NCI-H82 treated with DMSO at 0.1 percent for 48 hours (cell line): ENCODE measurements around the gene IFNK.
A peak's percentile ranks its signal among the peaks of the same experiment; 100 is the strongest.

Experiments
- DNase-seq: peaks from one replicate; lab custom pipeline; 2025; ENCODE audit not compliant: unreplicated experiment; lab: John Stamatoyannopoulos, UW

The IFNK gene

DNA sequence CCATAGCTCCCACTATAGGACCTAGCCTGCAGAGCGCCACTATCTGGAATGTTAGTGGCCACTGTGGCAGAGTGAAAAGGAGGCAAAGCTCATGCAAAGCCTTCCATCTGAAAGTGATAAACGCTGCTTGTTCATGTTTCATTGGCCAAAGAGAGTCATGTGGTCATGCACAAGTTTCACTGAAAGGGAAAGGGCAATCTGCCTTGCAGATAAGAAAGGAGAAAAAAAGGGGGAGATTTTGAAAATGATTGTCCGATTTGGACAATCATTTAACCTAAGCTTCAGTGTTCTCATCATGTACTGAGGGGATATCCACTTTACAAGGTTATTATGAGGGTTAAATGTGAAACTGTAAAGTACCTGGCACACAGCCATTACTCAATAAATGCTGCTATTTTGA is 14.6 kb downstream of the IFNK start:
- DNase-seq, result no peak

DNA sequence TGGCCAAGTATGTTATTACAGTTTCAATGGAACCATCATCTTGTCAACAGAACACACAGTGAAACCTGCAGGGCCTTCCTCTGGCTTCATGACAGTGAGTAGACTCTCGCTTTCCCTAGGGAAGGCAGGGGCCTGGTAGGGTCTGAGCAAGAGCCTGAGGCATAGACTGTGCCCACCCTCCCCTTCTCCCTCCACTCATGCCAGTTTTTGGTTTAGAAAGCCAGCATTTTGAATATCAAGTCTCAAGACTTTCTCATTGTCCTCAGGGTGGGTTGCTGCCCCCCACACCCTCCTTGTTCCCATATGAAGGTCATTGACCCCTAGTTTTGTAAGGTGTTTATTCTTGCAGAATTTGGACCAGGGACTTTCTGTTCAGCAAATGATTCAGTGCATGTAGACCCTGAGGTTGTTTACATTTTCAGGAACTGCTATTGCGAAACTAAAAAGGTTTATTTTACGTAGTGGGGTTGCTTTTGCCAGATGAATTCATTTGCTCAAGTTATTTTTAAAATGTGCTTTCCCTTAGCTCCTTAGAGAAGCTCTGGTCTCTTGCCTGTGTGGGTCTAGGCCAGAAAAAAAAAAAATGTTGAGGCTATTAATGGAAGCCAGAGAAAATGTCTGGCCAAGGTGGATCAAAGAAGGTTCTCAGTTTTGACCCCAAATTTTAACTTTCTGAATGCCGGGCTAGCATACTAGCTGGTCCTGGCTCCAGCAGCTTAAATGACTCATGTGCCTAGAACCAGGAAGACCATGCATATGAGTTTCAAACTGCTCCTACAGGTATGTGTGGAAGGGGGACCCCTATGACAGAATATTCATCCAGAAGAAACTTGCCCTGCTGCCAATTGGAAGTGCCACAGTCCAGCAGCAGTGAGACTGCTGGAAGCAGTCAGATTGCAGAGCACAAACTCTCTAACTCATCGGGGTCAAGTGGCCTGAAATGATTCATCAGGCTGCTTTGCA is 15.7 kb downstream of the IFNK start:
- no peak for DNase-seq

DNA sequence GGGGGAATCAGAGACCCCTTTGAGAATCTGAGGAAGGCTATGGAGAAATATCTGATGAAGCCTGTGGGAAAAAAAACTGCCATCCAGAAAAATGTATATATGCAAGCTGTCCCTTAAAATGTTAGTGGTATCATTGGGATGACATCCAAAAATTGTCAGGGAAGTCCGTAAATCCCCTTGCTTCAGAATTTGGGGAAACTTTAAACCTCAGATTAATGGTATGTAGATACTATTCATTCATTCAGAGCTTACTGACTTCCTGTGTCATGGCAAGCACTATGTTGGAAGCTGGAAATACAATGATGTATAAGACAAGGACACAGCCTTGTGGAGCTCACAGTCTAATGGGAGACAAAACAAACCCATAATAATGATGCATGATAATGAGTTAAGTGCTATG is 16.4 kb downstream of the IFNK start:
- no peak for DNase-seq

DNA sequence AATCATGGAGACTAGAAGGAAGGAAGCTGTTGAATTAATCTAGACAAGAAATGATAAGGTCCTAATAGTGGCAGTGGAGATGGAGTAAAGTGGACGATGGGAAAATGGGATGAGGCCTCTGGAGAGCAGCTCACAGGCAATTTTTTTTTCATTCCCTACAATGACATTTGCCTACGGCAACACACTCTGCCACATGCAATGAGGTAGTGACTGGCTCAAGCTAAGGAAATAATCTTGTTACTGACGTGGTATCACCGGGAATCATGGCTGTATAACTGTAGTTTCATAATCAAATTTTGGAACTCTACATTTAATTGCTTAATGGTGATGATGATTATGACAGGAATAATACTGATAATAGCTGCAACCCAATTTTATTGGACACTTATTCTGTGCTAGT is 17.6 kb downstream of the IFNK start:
- no peak for DNase-seq

DNA sequence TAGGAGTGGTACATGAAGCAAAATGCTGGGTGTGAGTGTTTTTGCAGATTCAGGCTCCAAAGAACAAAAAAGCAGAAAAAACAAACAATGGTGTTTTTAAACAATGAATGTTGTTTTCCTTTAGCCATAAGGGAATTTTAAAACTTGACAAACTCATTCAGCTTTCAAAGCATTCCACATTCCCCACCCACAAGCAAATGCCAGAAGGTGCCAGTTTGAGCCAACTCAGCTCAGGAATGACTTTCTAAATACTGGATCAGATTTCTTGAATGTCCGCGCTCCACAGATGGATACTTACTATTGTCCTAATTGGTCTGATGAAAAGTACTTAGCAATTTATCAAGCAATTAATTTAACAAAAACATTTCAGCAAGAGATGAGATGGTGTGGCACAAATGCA is 18.4 kb downstream of the IFNK start:
- DNase-seq, result no peak

DNA sequence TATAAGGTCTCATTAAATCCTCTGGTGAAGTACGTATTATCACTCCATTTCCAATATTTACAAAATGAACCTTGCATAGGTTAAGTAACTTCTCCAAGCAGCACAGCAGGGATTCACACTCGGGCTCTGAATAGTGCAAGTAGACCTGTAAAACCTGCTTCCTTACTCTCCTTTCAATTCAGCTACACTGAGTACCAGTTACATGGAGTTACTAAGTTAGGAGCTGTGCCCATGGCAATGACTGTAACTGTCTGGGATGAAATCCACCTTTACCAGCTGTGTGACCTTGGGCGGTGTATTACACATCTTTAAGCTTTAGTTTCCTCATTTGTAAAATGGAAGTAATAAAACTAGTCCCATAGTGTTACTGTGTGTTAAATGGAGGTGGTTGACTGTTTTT is 21.4 kb downstream of the IFNK start:
- no peak for DNase-seq

DNA sequence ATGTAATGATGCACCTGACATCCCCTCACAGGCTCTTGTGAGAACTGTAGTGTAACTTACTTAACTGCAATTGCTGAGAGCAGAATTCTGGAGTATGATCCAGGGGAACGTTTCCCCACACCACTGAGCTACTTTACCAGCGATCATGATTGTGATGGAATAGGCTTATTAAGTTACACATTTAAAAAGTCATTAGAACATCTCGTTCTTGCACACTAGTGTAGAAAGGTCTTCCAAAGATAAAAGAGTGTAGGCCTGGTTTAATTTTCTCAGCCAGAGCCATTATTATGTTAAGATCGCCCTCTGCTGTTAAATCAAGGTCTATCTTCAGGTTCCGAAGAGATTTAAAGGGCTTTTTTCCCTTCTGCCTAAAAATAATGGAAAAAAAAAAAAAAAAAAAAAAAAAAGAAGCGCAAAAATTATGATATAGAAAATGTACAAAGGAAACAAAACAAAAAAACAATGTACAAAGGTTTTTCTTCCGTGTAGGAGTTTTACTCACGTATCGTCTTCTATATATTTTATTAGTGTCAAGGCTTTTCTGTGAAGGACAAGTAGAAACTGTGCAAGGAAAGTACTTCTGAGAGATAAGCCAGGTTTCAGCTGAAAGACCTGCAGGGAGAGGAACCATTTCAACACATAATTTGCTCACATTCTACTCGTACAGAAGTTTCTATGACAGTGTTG is 24.1 kb downstream of the IFNK start:
- no peak for DNase-seq

DNA sequence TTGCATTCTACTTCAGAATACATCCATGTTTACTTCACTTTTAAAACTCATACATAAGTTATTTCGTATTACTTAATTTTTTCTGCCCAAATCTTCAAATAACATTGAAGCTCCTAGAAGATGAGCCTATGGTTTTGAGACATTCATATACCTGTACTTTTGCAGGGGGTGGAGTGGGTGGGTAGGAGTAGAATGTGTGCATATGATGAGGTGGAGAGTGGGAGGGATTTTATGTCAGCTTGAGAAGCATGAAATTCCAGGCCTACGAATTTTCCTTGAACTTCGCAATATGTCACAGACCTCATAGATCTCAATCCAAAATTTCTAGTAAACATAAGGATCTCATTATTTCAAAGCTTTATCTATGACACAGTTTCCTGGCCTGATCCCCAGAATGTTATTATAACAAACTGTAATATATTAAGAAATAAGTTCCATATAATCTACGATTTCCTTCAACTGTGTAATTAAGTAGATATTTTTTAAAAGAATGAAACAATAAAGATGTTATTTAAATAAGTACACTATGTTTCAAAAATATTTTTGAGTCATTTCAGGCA is 25.2 kb downstream of the IFNK start:
- no peak for DNase-seq

DNA sequence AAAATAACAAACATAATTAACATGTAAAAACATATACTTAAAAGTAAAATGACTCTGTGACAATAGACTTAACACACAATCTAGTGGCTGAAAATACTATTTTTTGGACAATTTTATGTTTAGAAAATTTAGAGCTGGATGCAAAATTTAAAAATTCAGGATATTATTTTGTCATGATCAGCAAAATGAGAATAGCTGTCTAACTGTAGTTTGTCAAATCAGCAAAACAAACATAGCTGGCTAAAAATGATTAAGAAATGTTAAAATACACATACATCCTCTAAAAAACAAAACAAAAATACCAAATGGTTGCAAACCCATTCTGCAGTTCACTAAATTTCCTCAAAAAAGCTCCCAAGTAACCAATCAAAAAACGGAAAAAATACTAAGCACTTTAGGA is 30.6 kb downstream of the IFNK start:
- no peak for DNase-seq

DNA sequence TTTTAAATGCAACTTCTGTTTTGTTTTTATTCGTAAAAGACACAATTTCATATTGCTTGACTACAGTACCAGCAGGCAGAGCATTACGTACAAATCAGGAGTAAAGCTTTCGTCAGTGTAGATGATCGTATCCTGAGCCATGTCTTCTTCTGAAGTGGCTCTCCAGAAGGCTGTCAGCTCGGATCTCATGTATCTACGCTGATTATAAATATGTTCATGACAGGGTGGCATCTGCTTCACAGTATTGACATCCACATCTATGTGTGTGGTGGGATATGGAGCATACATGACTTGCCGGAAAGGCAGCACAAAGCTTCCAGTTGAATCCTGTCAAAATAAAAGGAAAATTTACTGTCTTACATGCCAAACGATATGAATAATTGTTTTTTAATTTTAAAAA is 32.4 kb downstream of the IFNK start:
- DNase-seq, result no peak

DNA sequence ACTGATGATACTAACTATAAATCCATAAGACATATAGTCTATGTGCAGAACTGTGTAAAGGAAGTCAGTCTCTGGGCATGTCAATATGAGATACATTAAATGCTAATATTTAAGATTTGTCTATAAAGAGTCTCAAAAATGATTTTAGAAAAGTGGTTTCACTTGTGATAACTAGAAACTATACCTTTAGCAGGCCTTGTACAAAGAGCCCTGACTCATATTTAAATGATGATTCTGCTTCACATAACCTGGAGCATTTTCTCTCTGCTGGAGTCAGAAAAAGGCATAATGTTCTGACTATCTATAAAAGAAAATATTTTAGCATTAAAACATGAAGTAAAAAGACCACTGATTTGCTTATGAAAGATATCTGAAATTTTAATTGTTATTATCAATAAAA is 34.2 kb downstream of the IFNK start:
- no peak for DNase-seq

DNA sequence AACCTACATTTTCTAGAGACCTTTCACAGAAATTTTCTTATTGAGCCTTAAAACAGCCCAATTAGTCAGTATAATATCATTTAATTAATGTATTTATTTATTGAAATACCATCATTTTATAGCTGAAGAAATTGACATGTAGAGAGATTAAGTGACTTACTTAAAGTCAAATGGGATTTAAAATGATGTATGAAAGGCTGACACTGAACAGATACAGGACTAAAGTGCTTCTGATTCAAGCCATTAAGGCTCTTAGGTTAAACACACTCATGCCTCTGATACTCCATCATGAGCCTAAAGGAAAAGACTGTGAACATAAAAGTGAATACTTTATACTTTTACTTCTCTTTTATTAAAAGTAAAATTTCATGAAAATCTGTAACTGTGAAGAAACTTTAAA is 36.4 kb downstream of the IFNK start:
- peak; percentile 57 for DNase-seq

DNA sequence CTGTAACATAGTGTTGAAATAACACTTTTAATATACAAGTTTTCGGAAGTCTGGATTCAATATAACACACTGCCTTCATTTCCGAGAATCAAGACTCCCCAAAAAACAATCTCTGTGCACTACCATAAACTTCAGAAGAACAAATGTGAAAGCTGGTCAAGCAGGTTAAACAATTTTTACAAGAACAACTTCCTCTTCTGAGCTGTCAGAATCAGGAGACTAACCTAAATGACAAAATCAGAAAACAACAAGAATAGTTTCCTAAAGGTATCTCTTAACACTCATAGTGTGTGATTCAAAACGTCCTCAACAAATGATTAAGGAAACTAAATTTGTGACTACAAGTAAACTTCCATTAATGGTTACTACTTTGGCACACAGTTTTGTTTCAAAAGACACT is 37.6 kb downstream of the IFNK start:
- DNase-seq, result no peak

DNA sequence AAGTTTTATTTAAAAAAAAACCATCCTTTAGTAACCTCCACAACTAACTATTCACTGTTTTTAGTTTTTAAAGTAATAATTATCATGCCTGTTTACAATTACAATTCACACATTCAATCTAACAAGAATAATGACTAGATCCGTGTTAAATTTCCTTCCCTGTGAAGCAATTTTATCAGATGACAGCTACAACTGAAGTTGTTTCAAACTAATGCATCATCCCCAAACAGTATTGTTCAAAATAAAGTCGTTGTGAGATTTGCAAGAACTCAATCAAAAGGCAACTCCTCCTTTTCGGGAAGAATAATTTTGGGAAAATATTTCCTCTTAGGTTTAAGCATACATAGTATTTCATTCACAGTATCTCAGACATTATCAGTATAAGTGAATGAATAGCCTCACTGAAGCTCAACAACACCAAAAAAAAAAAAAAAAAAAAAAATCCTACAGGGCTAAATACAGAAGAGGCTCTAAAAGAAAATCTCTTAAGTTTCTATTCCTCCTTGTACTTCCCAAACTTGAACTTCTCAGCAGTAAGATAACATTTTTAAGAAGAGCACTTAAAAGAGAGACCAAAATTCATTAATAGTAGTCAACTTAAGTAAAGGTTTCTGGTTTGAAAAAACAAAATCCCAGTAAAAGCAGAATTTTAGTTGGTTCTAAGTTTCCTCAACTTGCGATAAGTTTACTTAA is 39.8 kb downstream of the IFNK start:
- no peak for DNase-seq

DNA sequence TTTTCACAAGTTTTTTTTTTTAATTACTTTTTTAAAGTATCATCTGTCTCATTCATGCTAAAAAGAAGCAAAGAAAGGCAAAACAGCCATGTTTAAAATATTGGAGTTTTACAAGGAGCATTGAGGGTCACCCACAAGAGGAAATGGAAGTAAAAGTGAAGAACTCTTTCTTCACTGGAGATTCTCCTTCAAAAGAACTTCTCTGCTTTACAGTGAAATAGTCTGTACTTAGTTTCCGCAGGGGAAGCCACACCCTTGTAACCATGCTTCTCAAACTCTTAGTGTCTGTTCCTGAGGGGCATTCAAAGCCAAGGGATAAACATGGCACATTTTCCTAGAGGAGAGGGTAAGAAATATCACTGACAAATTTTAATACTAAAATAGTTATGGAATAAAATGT is 40.6 kb downstream of the IFNK start:
- no peak for DNase-seq

DNA sequence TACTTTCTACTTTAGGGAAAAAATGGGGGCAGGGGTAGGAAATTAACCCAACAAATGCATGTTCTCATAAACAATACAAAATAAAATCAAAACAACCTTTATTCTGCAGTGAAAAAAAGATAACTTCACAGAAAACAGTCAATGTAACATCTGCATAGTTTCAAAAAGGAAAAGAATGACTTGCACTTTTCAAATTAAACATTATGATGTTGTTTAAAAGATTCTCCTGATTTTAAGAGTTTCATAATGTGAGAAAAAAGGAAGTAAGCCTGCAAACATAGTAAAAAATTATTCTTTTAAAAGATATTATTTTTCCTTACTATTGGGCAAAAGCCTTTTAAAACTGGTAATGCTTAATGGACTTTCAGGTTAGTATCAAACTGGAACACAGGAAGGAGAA is 41.6 kb downstream of the IFNK start:
- no peak for DNase-seq

DNA sequence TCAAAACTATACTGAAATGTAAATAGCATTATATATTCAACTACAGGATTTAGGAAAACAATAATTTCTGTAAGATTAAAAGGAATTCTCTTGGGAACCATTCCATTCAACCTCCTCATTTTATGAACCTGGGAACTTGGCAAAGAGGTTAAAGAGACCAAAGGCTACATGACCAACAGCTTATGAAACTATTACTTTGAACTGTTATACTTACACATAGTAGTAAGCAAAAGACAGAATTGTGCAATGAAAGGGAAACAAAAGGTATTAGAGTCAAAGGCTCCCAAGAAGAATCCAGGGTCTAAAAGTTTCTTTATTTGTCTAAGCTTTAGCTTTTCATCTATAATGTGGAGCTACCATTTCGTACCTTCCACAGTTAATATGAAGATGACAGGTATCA is 42.0 kb downstream of the IFNK start:
- DNase-seq, result no peak

DNA sequence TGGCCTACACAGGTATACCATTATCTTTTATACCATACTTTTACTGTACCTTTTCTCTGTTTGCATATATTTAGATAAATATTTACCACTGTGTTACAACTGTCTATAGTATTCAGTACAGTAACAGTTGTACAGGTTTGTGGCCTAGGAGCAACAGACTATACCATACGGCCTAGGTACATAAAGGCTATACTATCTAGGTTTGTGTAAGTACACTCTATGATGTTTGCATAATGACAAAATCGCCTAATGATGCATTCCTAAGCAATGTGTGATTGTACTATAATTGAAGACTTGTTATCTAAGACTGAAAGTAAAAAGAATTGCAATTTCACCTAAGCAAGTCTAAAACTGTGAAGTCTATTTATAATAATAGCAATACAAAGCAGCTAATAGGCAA is 45.3 kb downstream of the IFNK start:
- DNase-seq, result no peak

DNA sequence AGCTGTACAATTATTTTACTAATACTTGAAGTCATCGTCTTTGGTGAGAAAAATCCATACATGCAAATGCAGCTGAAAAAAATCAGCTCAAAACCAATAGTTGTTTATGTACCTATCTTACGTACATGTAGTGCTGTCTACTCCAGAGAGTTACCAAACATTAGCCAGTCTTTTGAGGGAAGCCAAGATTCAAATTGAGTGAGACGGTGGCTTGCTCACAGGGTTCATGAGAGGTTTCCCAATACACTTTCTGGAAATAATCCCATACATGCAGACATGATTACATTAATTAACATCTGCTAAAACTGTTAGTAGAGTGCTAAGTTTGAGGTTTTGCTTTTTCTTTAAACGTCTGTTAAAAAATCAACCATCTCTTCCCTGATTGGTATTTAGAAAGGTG is 46.9 kb downstream of the IFNK start:
- no peak for DNase-seq

DNA sequence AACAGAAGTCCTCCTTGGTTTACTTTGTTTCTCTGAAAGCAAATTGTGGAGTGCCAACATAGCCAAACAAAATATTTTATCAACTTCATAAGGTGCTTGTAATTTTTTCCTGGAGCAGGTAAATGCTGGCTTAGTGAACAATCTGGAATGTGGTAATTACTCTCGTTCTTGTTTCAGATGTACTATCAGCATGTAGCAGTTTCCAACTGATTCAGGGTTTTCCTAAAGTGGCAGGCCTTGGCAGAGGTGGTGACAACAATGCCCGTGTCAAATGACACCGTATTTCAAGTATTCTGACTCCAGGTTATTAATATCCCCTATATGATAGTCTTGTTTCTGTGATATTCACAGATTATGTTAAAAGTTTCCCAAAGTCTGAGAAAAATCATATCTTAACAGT is 48.0 kb downstream of the IFNK start:
- DNase-seq, result no peak

DNA sequence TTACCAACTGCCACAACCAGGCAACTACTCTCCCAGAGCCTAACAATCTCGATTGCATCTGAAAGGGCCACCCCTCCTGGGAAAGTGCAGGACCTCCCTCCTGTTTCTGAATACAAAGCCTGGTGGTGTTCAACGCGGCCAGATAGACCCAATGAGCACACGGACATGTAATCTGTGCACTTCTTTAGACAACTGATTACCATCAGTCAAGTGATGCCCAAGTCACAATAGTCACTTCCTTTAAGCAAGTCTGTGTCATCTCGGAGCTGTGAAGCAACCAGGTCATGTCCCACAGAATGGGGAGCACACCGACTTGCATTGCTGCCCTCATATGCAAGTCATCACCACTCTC is 48.5 kb downstream of the IFNK start:
- DNase-seq, result no peak
